AG04450 (cell line): ENCODE data around the gene XPNPEP1. TPM values are rescaled to one million over a fixed set of nuclear protein-coding genes. Genes with fewer than 3 reads are reported as not detected.

Source experiments
- CTCF ChIA-PET: fragments of 300-600, 350-600 bp; formaldehyde crosslinking; extraction: SDS; loops from one replicate; lab custom pipeline; 2022; ENCODE audit warnings: antibody characterized with exemption, inconsistent platforms; lab: Charles Lee
- POLR2A ChIA-PET: fragments of 350-600 bp; formaldehyde crosslinking; extraction: SDS; loops from one replicate; lab custom pipeline; 2021; ENCODE audit warnings: antibody characterized with exemption, inconsistent platforms; lab: Yijun Ruan, JAX
- DNase-seq: peaks from one replicate; pipeline ENCODE4 v3.0.0-alpha.2; 2011; ENCODE audit warnings: low read depth, low spot score
- H3K27ac ChIP-seq: one replicate; pipeline ENCODE4 v1.5.1; 2012; ENCODE audit warnings: low read depth, low read length, control low read depth
- H3K27me3 ChIP-seq: one replicate; pipeline ENCODE4 v1.6.0; 2012; ENCODE audit warnings: low read length; ENCODE audit not compliant: control insufficient read depth, insufficient read depth
- H3K4me3 ChIP-seq: 2 replicates; pipeline ENCODE4 v1.5.1; 2011; ENCODE audit warnings: mild to moderate bottlenecking, low read depth, low read length, control low read depth
- H3K9me3 ChIP-seq: 2 replicates; pipeline ENCODE4 v1.5.1; 2012; ENCODE audit warnings: low read length; ENCODE audit not compliant: control insufficient read depth, insufficient read depth
- polyA plus RNA-seq: library from polyadenylated mRNA; depleted of rRNA; stranded (reverse); fragments of >200 nt; gene quantifications from 2 replicates; pipeline ENCODE4 v1.2.3, GENCODE V29; 2011
- TF ChIP-seq, protein P1 (sequence below): IDR thresholded peaks from 2 replicates; pipeline ENCODE4 v1.5.1; 2011; ENCODE audit warnings: low read depth, low read length, control low read depth, inconsistent platforms

The XPNPEP1 gene
- polyA plus RNA-seq, 1 experiment = 134 TPM

DNA sequence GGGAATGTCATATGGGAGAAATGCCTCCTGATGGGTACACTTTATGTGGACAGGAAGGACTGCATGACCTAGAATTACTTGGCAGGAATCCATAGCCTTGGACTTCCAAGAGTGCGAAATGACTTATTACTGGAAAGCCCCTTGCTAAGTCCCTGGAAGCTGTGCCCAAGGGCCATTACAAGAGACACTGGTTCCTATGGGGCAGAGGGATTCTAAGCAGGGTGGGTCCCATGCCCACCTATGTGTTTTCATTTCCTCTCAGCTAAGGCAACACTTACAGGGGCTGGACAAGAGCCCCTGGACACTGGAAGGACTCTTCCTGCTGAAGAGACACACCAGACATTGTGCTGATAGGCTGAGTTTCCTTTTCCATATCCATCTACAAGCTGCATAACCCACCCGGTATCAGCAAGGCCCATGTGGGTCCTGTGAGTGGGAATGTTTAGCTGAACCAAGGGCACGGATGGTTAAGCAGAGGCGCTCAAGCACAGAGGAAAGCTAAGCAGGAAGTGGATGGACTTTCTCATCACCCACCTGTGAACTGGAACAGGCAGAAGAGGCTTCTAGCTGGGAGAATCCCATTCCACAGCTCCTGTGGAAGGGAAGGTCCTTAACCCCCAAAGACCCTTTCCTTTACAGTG is 56.2 kb downstream of the XPNPEP1 start:
- no peak overlapping the region for H3K27ac ChIP-seq
- H3K9me3 ChIP-seq = no peaks in the 10 kb centered on the region
- TF ChIP-seq, protein P1, sequence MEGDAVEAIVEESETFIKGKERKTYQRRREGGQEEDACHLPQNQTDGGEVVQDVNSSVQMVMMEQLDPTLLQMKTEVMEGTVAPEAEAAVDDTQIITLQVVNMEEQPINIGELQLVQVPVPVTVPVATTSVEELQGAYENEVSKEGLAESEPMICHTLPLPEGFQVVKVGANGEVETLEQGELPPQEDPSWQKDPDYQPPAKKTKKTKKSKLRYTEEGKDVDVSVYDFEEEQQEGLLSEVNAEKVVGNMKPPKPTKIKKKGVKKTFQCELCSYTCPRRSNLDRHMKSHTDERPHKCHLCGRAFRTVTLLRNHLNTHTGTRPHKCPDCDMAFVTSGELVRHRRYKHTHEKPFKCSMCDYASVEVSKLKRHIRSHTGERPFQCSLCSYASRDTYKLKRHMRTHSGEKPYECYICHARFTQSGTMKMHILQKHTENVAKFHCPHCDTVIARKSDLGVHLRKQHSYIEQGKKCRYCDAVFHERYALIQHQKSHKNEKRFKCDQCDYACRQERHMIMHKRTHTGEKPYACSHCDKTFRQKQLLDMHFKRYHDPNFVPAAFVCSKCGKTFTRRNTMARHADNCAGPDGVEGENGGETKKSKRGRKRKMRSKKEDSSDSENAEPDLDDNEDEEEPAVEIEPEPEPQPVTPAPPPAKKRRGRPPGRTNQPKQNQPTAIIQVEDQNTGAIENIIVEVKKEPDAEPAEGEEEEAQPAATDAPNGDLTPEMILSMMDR = no peak
- H3K27me3 ChIP-seq = no peaks in the 10 kb centered on the region
- CTCF ChIA-PET = interaction anchor here (0.7 kb wide), 1 partner anchor 11 kb away, joined by 3 read pairs; no protein-coding TSS in a partner anchor
- POLR2A ChIA-PET = no interaction called here
- DNase-seq = no peak
- H3K4me3 ChIP-seq = no peak overlapping the region

DNA sequence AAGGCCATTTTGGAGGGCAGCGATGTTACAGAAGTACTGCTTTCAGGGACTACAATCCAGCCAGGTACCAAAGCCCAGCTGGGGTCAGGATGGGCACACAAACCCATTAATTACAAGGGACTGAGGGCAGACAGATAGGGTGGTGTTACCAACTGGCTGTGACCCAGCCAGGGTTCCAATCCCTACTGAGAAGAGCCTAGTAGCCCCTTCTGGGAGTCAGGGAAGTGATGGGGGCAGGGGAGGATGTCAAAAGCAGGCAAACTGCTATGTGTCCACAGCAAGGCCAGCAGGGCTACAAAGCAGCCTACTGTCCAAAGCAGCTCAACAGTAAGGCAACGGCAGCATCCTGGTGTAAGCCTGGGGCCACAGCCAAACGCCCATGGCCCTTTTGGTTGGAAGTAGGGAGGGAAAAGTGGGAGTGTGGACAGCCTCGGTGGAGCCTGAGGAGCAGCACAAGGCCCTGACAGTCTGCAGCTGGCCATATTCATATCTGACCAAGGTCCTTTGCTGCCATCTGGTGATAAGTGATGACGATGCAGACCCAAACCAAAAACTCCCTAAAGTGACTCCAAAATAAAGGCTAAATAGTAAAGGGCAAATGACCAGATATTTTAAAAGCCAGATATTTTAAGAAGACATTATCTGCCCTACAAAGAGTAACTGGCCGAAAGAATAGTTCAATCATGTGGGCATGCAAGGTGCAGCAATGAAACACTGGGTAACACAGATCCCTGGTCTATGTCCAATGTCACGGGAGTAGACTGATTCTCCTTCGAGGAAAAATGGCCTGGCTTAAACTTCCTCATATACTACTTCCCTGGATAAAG is 56.9 kb downstream of the XPNPEP1 start:
- DNase-seq = no peak
- CTCF ChIA-PET = interaction anchor here (2.3 kb wide), 1 partner anchor 14 kb away, joined by 9 read pairs; no protein-coding TSS in a partner anchor

DNA sequence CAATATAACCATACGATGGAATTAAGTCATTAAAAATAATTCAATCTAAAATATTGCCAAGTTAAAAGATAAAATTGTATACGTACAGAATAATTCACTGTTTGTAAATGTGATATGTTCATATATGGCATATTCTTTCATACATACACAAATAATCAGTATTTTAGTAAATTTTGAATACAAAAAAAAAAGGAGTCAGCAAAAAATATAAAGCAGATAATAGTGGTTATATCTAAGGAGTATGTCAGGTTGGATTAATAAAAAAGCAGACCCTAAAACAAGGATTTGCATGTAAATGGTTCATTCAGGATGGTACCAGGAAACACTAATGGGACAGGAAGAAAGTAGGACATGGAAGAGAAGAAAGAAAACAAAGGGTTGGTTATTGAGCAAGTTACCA is 59.5 kb downstream of the XPNPEP1 start:
- POLR2A ChIA-PET = no interaction called here
- Histone ChIP-seq H3K27me3 (no peaks in the 10 kb centered on the region), H3K27ac (no peak overlapping the region), H3K9me3 (no peaks in the 10 kb centered on the region), H3K4me3 (no peak overlapping the region)
- CTCF ChIA-PET = interaction anchor here (1.0 kb wide), 1 partner anchor 12 kb away, joined by 4 read pairs; no protein-coding TSS in a partner anchor
- DNase-seq = no peak
- TF ChIP-seq, protein P1 = no peak

More for the DNA sequence above, 56.9 kb downstream of the XPNPEP1 start:
- H3K4me3 ChIP-seq = no peak overlapping the region
- no peak overlapping the region for H3K27ac ChIP-seq
- H3K9me3 ChIP-seq = no peaks in the 10 kb centered on the region
- POLR2A ChIA-PET = no interaction called here
- TF ChIP-seq, protein P1 = peak; percentile 43
- H3K27me3 ChIP-seq = no peaks in the 10 kb centered on the region

DNA sequence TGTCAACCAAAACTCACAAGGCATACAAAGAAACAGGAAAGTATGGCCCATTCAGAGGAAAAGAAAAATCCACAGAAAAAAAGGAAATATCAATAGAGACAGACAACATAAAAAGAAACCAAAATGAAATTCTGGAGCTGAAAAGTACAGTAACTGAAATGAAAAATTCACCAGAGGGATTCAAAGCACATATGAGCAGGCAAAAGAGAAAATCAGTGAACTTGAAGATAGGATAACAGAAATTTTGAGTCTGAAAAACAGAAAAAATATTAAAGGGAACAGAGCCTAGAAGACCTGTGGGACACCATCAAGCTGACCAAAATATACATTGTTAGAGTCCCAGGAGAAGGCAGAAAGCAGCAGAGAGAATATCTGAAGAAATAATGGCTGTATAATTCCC is 60.6 kb downstream of the XPNPEP1 start:
- TF ChIP-seq, protein P1 = no peak
- H3K27ac ChIP-seq = no peak overlapping the region
- no peaks in the 10 kb centered on the region for H3K9me3 ChIP-seq
- no peaks in the 10 kb centered on the region for H3K27me3 ChIP-seq
- H3K4me3 ChIP-seq = no peak overlapping the region
- ChIA-PET CTCF (interaction anchor here (0.6 to 0.7 kb wide), 2 partner anchors 18 to 739 kb away, joined by 3 to 4 read pairs; no protein-coding TSS in a partner anchor), POLR2A (no interaction called here)
- no peak for DNase-seq

DNA sequence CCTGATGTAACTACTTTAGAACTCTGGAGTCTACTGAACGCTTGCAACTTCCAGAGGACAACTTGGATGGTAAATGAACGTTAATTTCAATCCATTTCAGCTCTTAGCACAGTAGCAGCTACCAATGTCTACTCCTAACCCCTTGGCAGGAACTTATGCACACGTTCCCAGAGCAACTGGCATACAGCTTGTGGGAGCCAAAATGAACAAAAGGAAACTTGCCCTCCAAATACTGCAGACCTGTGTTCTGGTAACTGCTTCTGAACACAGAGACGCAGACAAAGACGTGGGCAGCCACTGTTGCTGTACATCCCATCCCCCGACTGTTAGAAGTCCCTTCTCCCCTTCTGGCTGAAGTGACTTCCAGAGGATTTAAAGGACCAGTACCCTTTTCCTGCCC is 61.3 kb downstream of the XPNPEP1 start:
- TF ChIP-seq, protein P1 = no peak
- no peak overlapping the region for H3K27ac ChIP-seq
- DNase-seq = no peak
- ChIA-PET POLR2A (no interaction called here), CTCF (no interaction called here)
- no peaks in the 10 kb centered on the region for H3K27me3 ChIP-seq
- no peak overlapping the region for H3K4me3 ChIP-seq
- H3K9me3 ChIP-seq = no peaks in the 10 kb centered on the region
